ENCODE results near the gene TBPL2. TPM values are rescaled to one million over a fixed set of nuclear protein-coding genes. Genes with fewer than 3 reads are reported as not detected.

Gene TBPL2
- total RNA-seq, 3 donors from 2014 or later = not detected

GRCh38 chr14:55441286-55441685 is 870 bp upstream of the TBPL2 start:
- H3K4me3 ChIP-seq = no peak overlapping the region
- H3K36me3 ChIP-seq (ENCODE audit: low read depth) = no peaks in the 10 kb centered on the region
- H3K9me3 ChIP-seq = no peaks in the 10 kb centered on the region
- intact Hi-C loops (cut with DNase I, micrococcal nuclease) = no loop called here
- no peak for TF ChIP-seq CTCF (IDR thresholded peaks at IDR 0.05)
- H3K4me1 ChIP-seq (ENCODE audit: low read depth) = no peaks in the 10 kb centered on the region
- DNase-seq (no peak), ATAC-seq (no peak)

GRCh38 chr14:55438066-55438683 is 2.2 kb downstream of the TBPL2 start:
- H3K9me3 ChIP-seq = no peaks in the 10 kb centered on the region
- H3K4me1 ChIP-seq (ENCODE audit: low read depth) = peaks cover 9% of the 10 kb centered on the region
- DNase-seq (peak in 1 of 3 donors; percentile 46), ATAC-seq (peak; percentile 64)
- H3K4me3 ChIP-seq = no peak overlapping the region
- TF ChIP-seq CTCF (IDR thresholded peaks at IDR 0.05) = no peak
- intact Hi-C loops (cut with DNase I, micrococcal nuclease) = loop anchor here in 1 of 2 donors (10.0 kb wide), 1 partner anchor 177 kb away; no protein-coding TSS in a partner anchor
- no peaks in the 10 kb centered on the region for H3K36me3 ChIP-seq (ENCODE audit: low read depth)

- H3K4me1 ChIP-seq (ENCODE audit: low read depth) = peaks cover 9% of the 10 kb centered on the region
- H3K36me3 ChIP-seq (ENCODE audit: low read depth) = no peaks in the 10 kb centered on the region
- DNase-seq (no peak), ATAC-seq (peak; percentile 12)
- no peak overlapping the region for H3K4me3 ChIP-seq
- no peaks in the 10 kb centered on the region for H3K9me3 ChIP-seq
- no peak for TF ChIP-seq CTCF (IDR thresholded peaks at IDR 0.05)
- intact Hi-C loops (cut with DNase I, micrococcal nuclease) = loop anchor here in 1 of 2 donors (10.0 kb wide), 1 partner anchor 178 kb away; no protein-coding TSS in a partner anchor
These were observed 3.5 kb downstream of the TBPL2 start for GRCh38 chr14:55436931-55437330.

GRCh38 chr14:55436519-55436918 is 3.9 kb downstream of the TBPL2 start:
- Histone ChIP-seq H3K9me3 (no peaks in the 10 kb centered on the region), H3K36me3 (ENCODE audit: low read depth) (no peaks in the 10 kb centered on the region), H3K4me3 (no peak overlapping the region), H3K4me1 (ENCODE audit: low read depth) (peaks cover 9% of the 10 kb centered on the region)
- TF ChIP-seq CTCF (IDR thresholded peaks at IDR 0.05) = no peak
- DNase-seq (no peak), ATAC-seq (peak; percentile 68)
- intact Hi-C loops (cut with DNase I, micrococcal nuclease) = loop anchor here in 1 of 2 donors (10.0 kb wide), 1 partner anchor 178 kb away; no protein-coding TSS in a partner anchor

GRCh38 chr14:55434805-55435174 is 5.6 kb downstream of the TBPL2 start:
- ATAC-seq (peak; percentile 64), DNase-seq (no peak)
- Histone ChIP-seq H3K4me1 (ENCODE audit: low read depth) (peaks cover 13% of the 10 kb centered on the region), H3K9me3 (no peaks in the 10 kb centered on the region), H3K36me3 (ENCODE audit: low read depth) (no peaks in the 10 kb centered on the region), H3K4me3 (no peak overlapping the region)
- no peak for TF ChIP-seq CTCF (IDR thresholded peaks at IDR 0.05)
- intact Hi-C loops (cut with DNase I, micrococcal nuclease) = loop anchor here in 1 of 2 donors (10.0 kb wide), 1 partner anchor 180 kb away; no protein-coding TSS in a partner anchor
